Measurements from ENCODE around the gene CCDC88A.
"Not testable (repeated sequence)": the region's sequence is repeated elsewhere in the genome, so short reads cannot be mapped to it uniquely, and the experiment has no call there.

DNA sequence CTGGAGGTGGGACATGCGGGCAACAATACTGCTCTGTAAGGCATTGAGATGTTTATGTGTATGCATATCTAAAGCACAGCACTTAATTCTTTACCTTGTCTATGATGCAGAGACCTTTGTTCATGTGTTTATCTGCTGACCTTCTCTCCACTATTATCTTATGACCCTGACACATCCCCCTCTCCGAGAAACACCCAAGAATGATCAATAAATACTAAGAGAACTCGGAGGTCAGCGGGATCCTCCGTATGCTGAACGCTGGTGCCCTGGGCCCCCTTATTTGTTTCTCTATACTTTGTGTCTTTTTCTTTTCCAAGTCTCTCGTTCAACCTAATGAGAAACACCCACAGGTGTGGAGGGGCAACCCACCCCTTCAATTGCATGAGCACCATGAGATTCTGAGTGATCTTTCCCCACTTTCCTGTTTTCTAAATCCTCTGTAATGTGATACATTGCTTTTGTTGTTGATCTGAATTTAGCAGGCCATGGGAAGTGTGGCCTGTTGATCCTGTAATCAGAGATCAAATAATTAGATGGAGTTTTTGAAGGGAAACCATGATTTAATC, 139.7 kb downstream of the CCDC88A start:
- TF ChIP-seq, protein P1, sequence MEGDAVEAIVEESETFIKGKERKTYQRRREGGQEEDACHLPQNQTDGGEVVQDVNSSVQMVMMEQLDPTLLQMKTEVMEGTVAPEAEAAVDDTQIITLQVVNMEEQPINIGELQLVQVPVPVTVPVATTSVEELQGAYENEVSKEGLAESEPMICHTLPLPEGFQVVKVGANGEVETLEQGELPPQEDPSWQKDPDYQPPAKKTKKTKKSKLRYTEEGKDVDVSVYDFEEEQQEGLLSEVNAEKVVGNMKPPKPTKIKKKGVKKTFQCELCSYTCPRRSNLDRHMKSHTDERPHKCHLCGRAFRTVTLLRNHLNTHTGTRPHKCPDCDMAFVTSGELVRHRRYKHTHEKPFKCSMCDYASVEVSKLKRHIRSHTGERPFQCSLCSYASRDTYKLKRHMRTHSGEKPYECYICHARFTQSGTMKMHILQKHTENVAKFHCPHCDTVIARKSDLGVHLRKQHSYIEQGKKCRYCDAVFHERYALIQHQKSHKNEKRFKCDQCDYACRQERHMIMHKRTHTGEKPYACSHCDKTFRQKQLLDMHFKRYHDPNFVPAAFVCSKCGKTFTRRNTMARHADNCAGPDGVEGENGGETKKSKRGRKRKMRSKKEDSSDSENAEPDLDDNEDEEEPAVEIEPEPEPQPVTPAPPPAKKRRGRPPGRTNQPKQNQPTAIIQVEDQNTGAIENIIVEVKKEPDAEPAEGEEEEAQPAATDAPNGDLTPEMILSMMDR (conservative IDR thresholded peaks at IDR 0.05; ENCODE audit: low read depth, low read length) = not testable (repeated sequence)
- not testable (repeated sequence) for TF ChIP-seq EZH2 (IDR thresholded peaks at IDR 0.05; ENCODE audit: borderline replicate concordance, low read depth, low read length, poor library complexity, severe bottlenecking)

Measured in A673 (cell line).